IMR-90 (cell line): ENCODE measurements around the gene TPRKB.

ENCODE experiments used
- BHLHE40 ChIP-seq: fragments of 150-350 bp; IDR thresholded peaks from 2 replicates; pipeline ENCODE4 v1.6.1; 2016; ENCODE audit warnings: mild to moderate bottlenecking, low read depth, low read length
- CEBPB ChIP-seq: IDR thresholded peaks from 2 replicates; pipeline ENCODE4 v1.6.1; 2012; ENCODE audit warnings: low read depth, low read length, improper control_type of control experiment
- CHD1 ChIP-seq: IDR thresholded peaks from 2 replicates; pipeline ENCODE4 v1.6.1; 2012; ENCODE audit warnings: low read depth, low read length, improper control_type of control experiment
- CTCF ChIP-seq: conservative IDR thresholded peaks from 2 replicates; pipeline ENCODE4 v1.5.1; 2012; ENCODE audit warnings: mild to moderate bottlenecking, low read depth, low read length, improper control_type of control experiment
- MAFK ChIP-seq: IDR thresholded peaks from 2 replicates; pipeline ENCODE4 v1.6.1; 2012; ENCODE audit warnings: low read depth, low read length, improper control_type of control experiment
- MXI1 ChIP-seq: IDR thresholded peaks from 2 replicates; pipeline ENCODE4 v1.6.1; 2012; ENCODE audit warnings: low read depth, mild to moderate bottlenecking, low read length, moderate library complexity, borderline replicate concordance
- POLR2A ChIP-seq: IDR thresholded peaks from 2 replicates; pipeline ENCODE4 v1.6.1; 2012; ENCODE audit warnings: mild to moderate bottlenecking, low read depth, low read length
- RCOR1 ChIP-seq: IDR thresholded peaks from 2 replicates; pipeline ENCODE4 v1.6.1; 2012; ENCODE audit warnings: mild to moderate bottlenecking, low read length, improper control_type of control experiment; ENCODE audit not compliant: insufficient replicate concordance
- RFX5 ChIP-seq: IDR thresholded peaks from 2 replicates; pipeline ENCODE4 v1.8.0; 2012; ENCODE audit warnings: low read depth, mild to moderate bottlenecking, low read length, moderate library complexity
- SMC3 ChIP-seq: fragments of 150-350 bp; IDR thresholded peaks from 2 replicates; pipeline ENCODE4 v1.6.1; 2016; ENCODE audit warnings: low read depth, mild to moderate bottlenecking, antibody characterized with exemption, low read length, moderate library complexity
- USF2 ChIP-seq: fragments of 150-350 bp; IDR thresholded peaks from 2 replicates; pipeline ENCODE4 v1.6.1; 2017; ENCODE audit warnings: mild to moderate bottlenecking, antibody characterized with exemption, low read length, low read depth
- TF ChIP-seq, protein P1 (sequence below): fragments of 150-350 bp; IDR thresholded peaks from 2 replicates; pipeline ENCODE4 v1.6.1; 2016; ENCODE audit warnings: low read depth, mild to moderate bottlenecking, low read length, moderate library complexity, borderline replicate concordance

DNA sequence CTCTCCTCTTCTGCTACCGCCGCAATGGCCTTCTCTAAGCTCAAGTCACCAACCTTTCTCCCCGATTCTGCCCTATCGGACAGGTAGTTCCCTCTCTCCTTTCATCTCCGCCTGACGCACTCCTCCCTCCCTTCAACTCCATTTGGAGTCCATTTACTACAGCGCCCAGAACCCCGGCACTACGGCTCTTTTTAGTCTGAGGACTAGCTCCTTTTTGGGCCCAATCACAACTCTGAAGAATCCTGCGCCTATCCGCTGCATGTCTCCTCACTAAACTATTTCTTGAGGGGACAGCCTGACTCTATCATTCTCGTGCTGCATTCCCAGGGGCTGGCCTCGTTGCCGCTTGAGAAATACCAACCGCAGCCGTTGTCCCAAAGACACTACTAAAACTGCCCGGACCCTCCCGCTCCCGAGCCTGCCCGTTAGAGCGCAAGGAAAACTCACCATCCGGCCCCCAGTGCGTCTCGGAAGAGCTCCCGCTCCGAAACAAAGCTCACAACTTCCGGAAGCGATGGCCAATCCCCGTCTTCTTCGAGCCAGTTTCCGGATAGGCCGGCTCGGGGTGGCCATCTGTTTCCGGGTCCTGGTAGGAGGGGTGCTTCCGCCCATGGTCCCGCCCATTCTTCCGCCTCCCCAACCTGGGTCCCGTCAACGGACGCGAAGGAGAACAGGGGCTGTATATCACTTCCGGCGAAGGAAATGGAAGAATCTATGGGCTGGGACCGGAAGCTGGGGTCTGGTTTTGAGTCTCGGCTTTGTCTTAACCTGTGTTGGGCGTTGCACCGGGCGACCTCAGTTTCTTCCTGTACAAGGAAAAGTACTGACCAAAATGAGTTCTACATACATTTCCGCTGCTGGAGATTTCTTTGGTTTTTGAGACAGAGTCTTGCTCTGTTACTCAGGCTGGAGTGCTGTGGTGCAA lies at the start of gene TPRKB:
- TF ChIP-seq CTCF (no peak), MXI1 (0 out of 2 replicates have a peak, but pooled peaks have one; percentile 28), USF2 (no peak), CHD1 (no peak), POLR2A (0 out of 2 replicates have a peak, but pooled peaks have one; percentile 48), BHLHE40 (no peak), CEBPB (no peak), MAFK (no peak), SMC3 (no peak), RCOR1 (no peak), RFX5 (no peak)
- TF ChIP-seq, protein P1, sequence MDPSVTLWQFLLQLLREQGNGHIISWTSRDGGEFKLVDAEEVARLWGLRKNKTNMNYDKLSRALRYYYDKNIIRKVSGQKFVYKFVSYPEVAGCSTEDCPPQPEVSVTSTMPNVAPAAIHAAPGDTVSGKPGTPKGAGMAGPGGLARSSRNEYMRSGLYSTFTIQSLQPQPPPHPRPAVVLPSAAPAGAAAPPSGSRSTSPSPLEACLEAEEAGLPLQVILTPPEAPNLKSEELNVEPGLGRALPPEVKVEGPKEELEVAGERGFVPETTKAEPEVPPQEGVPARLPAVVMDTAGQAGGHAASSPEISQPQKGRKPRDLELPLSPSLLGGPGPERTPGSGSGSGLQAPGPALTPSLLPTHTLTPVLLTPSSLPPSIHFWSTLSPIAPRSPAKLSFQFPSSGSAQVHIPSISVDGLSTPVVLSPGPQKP: peak; percentile 40; the same call in 1 of the 2 replicates
